CD4-positive, alpha-beta T cell (primary cell): Measurements from ENCODE around the gene THAP12. TPM values are rescaled to one million over a fixed set of nuclear protein-coding genes. Genes with fewer than 3 reads are reported as not detected.

Source experiments
- ATAC-seq: fragments of 200-7000 bp; cut with Tn5 transposase; one replicate; pipeline ENCODE4 v1.10.0; 2022; ENCODE audit warnings: mild to moderate bottlenecking; ENCODE audit not compliant: poor library complexity
- CTCF ChIA-PET: fragments of 350-600 bp; sonication (Branson Sonifier 250); formaldehyde crosslinking; loops from one replicate; lab custom pipeline; 2021; ENCODE audit warnings: antibody characterized with exemption, inconsistent platforms; lab: Charles Lee
- POLR2A ChIA-PET: fragments of 350-600 bp; sonication (Branson Sonifier 250); formaldehyde crosslinking; loops from one replicate; lab custom pipeline; 2021; ENCODE audit warnings: antibody characterized with exemption, inconsistent platforms; lab: Charles Lee
- DNase-seq, 14 experiments: peaks; one replicate each; pipeline ENCODE4 v3.0.0-alpha.2; 2013 to 2020; ENCODE audit warnings: mixed read lengths in 2 of 14
- H3K27ac ChIP-seq, 2 donors: one replicate each; pipeline versions ENCODE4 v1.5.1 to v1.7.0; 2013; ENCODE audit warnings: low read length in 2 of 2, low read depth in 1 of 2, mild to moderate bottlenecking in 1 of 2
- H3K27me3 ChIP-seq, 2 experiments: 1 replicate in 1 of 2; 2 replicates in 1 of 2; pipeline versions ENCODE4 v1.6.1 to v1.7.0; 2013; ENCODE audit warnings: low read length in 2 of 2, control low read depth in 1 of 2, mild to moderate bottlenecking in 1 of 2, moderate library complexity in 1 of 2; ENCODE audit not compliant: insufficient read depth in 2 of 2, control insufficient read depth in 1 of 2
- H3K36me3 ChIP-seq: one replicate; pipeline ENCODE4 v1.6.1; 2013; ENCODE audit warnings: low read length, control low read depth; ENCODE audit not compliant: insufficient read depth
- H3K4me1 ChIP-seq: one replicate; pipeline ENCODE4 v1.6.1; 2013; ENCODE audit warnings: low read length, control low read depth; ENCODE audit not compliant: insufficient read depth
- H3K4me3 ChIP-seq: one replicate; pipeline ENCODE4 v1.5.1; 2013; ENCODE audit warnings: mild to moderate bottlenecking, low read length, moderate library complexity
- H3K9me3 ChIP-seq, 2 experiments: 1 replicate in 1 of 2; 2 replicates in 1 of 2; pipeline versions ENCODE4 v1.6.1 to v1.7.0; 2013; ENCODE audit warnings: low read length in 2 of 2, mild to moderate bottlenecking in 2 of 2, control low read depth in 1 of 2, moderate library complexity in 1 of 2; ENCODE audit not compliant: control insufficient read depth in 1 of 2, insufficient read depth in 1 of 2
- H3K27ac Mint-ChIP-seq: one replicate; pipeline ENCODE4 v1.8.0; 2020; ENCODE audit warnings: mixed read lengths
- H3K27me3 Mint-ChIP-seq: one replicate; pipeline ENCODE4 v1.8.0; 2021; ENCODE audit warnings: mixed read lengths
- H3K36me3 Mint-ChIP-seq: one replicate; pipeline ENCODE4 v1.8.0; 2021; ENCODE audit warnings: low read depth, mixed read lengths
- H3K4me1 Mint-ChIP-seq: one replicate; pipeline ENCODE4 v1.8.0; 2021; ENCODE audit warnings: low read depth, mixed read lengths
- H3K4me3 Mint-ChIP-seq: one replicate; pipeline ENCODE4 v1.8.0; 2020; ENCODE audit warnings: mild to moderate bottlenecking, mixed read lengths
- H3K9me3 Mint-ChIP-seq: one replicate; pipeline ENCODE4 v1.8.0; 2020; ENCODE audit warnings: mixed read lengths
- intact Hi-C, 2 experiments: fragments of 100-400 bp; cut with DNase I in 1 of 2; cut with micrococcal nuclease in 1 of 2; formaldehyde crosslinking; loops; one replicate each; pipeline versions ENCODE4 v1.15.1 to v1.9.0; 2023 to 2025; cut with DNase I, micrococcal nuclease
- total RNA-seq, 174 experiments: library from RNA in 2 of 174; stranded (reverse) in 2 of 174; gene quantifications; one replicate each; pipeline ENCODE4 v1.2.3 and lab custom pipeline; 2021 to 2026
- TF ChIP-seq, protein P1 (sequence below): fragments of 200-600 bp; IDR thresholded peaks from one replicate; pipeline ENCODE4 v1.8.0; 2022; ENCODE audit warnings: antibody characterized with exemption, mild to moderate bottlenecking

THAP12 gene
- total RNA-seq, 2 experiments from 2014 or later = 34.8 to 36.3 TPM

DNA sequence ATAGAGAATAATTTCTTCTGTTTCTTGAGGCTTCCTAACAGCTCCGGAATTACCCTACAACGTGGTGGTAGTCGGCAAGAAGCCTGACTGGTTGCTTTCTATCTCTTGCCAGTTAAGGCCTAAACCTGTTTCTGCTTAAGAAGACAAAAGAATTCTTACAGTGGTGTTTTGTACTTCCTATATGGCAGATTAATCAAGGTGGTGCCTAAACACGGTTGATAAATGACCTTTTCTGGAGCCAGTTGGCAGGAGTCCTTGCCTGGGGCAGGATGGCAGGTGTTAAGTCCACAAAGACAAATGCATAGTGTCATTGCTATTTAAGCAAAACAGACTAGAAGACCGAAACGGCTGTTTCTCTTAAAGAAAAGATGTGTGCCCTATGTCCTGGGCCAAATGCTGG, 10.1 kb upstream of the THAP12 start:
- CTCF ChIA-PET = no interaction called here
- H3K27me3 ChIP-seq = no peaks in the 10 kb centered on the region
- H3K36me3 ChIP-seq = no peaks in the 10 kb centered on the region
- peaks cover 13% of the 10 kb centered on the region for H3K4me1 Mint-ChIP-seq
- POLR2A ChIA-PET = no interaction called here
- no peak for DNase-seq
- intact Hi-C loops = no loop called here
- H3K4me3 Mint-ChIP-seq = no peak overlapping the region
- H3K9me3 Mint-ChIP-seq = no peaks in the 10 kb centered on the region
- no peak for ATAC-seq
- no peaks in the 10 kb centered on the region for H3K36me3 Mint-ChIP-seq
- no peaks in the 10 kb centered on the region for H3K4me1 ChIP-seq
- no peak overlapping the region for H3K27ac ChIP-seq
- H3K27ac Mint-ChIP-seq = no peak overlapping the region
- TF ChIP-seq, protein P1, sequence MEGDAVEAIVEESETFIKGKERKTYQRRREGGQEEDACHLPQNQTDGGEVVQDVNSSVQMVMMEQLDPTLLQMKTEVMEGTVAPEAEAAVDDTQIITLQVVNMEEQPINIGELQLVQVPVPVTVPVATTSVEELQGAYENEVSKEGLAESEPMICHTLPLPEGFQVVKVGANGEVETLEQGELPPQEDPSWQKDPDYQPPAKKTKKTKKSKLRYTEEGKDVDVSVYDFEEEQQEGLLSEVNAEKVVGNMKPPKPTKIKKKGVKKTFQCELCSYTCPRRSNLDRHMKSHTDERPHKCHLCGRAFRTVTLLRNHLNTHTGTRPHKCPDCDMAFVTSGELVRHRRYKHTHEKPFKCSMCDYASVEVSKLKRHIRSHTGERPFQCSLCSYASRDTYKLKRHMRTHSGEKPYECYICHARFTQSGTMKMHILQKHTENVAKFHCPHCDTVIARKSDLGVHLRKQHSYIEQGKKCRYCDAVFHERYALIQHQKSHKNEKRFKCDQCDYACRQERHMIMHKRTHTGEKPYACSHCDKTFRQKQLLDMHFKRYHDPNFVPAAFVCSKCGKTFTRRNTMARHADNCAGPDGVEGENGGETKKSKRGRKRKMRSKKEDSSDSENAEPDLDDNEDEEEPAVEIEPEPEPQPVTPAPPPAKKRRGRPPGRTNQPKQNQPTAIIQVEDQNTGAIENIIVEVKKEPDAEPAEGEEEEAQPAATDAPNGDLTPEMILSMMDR = no peak
- no peaks in the 10 kb centered on the region for H3K27me3 Mint-ChIP-seq
- no peak overlapping the region for H3K4me3 ChIP-seq
- H3K9me3 ChIP-seq = no peaks in the 10 kb centered on the region

DNA sequence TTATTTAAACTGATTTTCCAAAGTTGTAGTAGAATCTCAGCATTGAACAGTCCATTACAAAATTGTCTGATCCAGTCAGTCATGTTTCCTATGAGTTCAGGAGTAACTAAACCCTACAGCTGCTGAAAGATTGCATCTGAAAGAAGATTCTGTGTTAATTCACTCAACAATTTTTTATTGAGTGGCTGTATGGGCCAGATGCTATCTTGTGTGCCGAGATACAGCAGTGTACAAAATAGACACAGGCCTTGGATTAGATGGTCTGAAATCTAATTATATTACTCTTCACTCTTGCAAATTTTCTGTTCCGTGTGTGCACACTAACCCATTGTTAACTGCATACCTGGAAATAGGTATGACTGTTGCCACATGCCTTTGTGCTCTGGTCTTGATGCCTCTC, 7.5 kb upstream of the THAP12 start:
- ChIA-PET CTCF (no interaction called here), POLR2A (no interaction called here)
- no peak for DNase-seq
- Histone ChIP-seq H3K27ac (no peak overlapping the region), H3K4me3 (no peak overlapping the region), H3K36me3 (no peaks in the 10 kb centered on the region), H3K27me3 (no peaks in the 10 kb centered on the region), H3K9me3 (no peaks in the 10 kb centered on the region), H3K4me1 (no peaks in the 10 kb centered on the region)
- Mint-ChIP-seq H3K9me3 (no peaks in the 10 kb centered on the region), H3K36me3 (peaks cover 7% of the 10 kb centered on the region), H3K4me3 (no peak overlapping the region), H3K4me1 (peaks cover 31% of the 10 kb centered on the region), H3K27me3 (no peaks in the 10 kb centered on the region), H3K27ac (no peak overlapping the region)
- no peak for ATAC-seq
- TF ChIP-seq, protein P1 = no peak
- intact Hi-C loops = loop anchor here in 1 of 2 experiments (10.0 kb wide), 1 partner anchor 1606 kb away; the partner anchor contains the start of gene INTS4

GRCh38 chr11:76385903-76386302, 5.0 kb upstream of the THAP12 start:
- Mint-ChIP-seq H3K36me3 (peaks cover 16% of the 10 kb centered on the region), H3K27me3 (no peaks in the 10 kb centered on the region), H3K4me1 (peaks cover 51% of the 10 kb centered on the region), H3K27ac (no peak overlapping the region), H3K4me3 (no peak overlapping the region), H3K9me3 (no peaks in the 10 kb centered on the region)
- ATAC-seq = no peak
- H3K4me1 ChIP-seq = peaks cover 20% of the 10 kb centered on the region
- H3K36me3 ChIP-seq = no peaks in the 10 kb centered on the region
- no peak for DNase-seq
- no peaks in the 10 kb centered on the region for H3K27me3 ChIP-seq
- no peaks in the 10 kb centered on the region for H3K9me3 ChIP-seq
- CTCF ChIA-PET = no interaction called here
- TF ChIP-seq, protein P1 = no peak
- H3K4me3 ChIP-seq = no peak overlapping the region
- POLR2A ChIA-PET = no interaction called here
- H3K27ac ChIP-seq = no peak overlapping the region
- intact Hi-C loops = loop anchor here in 1 of 2 experiments (10.0 kb wide), 1 partner anchor 1609 kb away; the partner anchor contains the start of gene INTS4
